ENCODE data around the gene NIN.

The NIN gene

DNA sequence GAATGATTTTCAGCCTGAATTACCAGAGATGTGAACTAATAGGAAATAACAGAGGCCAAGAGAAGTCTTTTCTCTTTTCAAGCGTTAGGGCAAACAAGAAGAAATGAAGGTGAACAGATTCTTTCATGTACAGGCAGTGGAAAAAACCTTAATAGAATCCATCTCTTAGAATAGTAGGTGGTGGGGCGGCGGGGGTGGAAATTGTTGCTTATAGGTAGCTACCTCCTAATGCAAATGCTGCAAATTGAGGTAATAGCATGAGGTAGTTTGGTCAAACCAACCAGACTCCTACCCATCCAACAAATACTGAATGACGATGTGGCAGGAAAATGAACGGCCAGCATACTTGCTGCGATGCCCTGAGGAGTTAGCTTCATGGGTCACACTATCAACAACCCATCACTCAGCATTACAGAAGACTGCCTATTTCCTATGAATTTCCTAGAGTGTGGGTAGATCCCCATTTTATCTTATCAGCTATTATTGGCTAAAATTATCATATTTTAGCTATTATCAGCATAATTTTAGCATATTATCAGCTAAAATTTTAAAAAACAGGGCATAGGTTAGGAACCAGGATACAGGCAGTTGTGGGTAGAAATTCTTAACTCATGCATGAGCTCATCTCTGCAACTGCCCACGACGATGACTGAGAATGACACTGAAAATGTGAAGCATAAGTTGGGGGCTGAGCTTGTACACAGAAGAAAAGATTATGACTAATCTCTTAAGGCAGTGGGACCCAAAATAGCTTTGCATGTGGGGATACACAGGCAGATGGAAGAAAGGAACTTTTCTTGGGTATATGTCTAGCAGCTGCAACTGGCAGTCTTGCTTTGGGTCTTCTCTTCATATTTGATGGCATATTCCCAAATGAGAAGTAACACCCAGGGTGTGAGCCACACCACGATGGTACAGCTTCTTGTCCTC is 68.7 kb downstream of the NIN start:
- DNase-seq (ENCODE audit: low read depth in 2 of 2), result no peak

DNA sequence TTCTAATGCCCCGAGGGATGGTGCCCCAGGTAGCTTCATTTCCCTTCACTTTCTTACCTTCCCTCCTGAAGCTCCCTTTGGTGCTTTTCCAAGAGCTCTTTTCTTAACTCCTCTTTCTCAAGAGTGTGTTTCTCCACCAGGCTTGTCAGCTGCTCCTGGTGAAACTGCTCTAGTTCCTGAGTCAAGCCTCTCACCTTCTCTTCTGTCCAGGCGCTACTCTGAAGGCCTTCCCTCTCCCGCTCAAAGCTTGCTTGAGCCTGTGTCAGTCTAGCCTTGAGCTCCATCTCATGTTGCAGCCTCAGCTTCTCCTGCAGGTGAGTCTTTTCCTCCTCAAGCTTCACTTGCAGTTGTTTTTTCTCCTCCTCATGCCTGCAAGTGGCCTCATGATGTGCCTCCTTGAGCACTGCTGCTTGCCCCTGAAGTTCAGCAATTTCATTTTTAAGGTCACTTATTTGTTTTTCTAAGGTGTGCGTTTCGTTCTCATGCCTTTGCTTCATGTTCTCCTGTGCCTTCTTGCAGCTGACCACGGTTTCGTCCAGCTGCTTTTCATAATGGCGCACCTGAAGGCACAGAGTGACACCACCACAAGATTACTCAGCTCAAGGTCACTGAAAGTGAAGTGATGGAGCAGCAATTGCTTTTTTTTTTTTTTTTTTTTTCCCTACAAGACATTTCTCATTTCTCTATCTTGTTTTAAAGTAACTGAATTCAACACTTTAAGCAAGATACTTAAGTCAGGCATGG is 71.0 kb downstream of the NIN start:
- no peak for DNase-seq (ENCODE audit: low read depth in 2 of 2)

DNA sequence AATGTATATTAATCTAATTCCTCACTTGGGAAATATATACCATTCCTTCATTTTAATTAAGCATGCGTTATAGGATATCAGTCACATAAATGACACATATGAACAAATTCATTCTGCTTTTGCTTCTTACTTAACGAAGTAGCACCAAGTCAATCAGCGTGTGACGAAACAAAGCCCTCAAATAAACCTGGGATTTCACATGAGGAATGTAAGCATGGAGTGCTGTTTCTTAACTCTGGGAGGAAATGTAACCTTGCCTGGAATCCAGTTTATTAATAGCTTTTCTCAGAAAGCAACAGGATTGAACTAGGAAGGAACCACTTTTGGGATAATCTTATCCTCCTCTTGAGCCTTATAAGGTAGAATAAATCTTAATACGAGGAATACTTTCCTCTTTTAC is 72.0 kb downstream of the NIN start:
- DNase-seq (ENCODE audit: low read depth in 2 of 2), result no peak

DNA sequence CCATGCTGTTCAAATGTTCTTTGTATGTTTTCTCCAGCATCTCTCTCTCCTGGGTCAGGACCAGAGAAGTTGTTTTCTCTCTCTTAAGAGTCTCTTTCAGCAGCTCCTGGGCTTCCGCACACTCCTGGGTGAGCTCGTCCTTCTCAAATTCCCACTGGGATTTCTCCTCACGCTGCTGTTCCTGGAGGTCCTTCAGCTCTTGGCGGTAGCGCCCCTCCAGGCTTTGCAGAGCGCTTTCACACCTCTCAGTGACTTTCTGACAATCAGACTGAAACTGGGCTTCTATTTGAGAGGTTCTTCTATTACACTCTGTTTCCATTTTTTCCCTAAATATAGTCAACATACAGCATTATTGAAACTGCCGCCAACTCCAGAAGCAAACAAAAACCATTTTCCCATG is 72.7 kb downstream of the NIN start:
- no peak for DNase-seq (ENCODE audit: low read depth in 2 of 2)

- no peak for DNase-seq (ENCODE audit: low read depth in 2 of 2)
These were observed 73.3 kb downstream of the NIN start for GRCh38 chr14:50757702-50758101.

DNA sequence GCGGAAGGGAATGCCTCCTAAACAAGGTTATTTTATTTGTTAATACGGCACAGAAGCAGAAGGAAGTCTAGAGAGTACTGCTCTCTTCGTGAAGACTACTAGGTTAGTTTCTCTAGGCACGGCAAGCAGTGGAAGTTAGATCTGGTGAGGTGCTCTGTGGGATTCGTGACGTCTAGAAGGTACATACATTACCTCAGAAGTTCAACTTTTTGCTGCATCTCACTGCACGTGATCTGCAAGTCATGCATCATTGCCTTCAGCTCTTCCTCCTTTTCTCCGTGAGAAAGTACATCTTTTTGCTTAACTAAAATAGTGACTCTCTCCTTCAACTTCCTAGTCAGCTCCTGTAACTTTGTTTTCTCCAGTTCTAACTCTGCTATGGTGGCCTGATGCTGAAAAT is 74.7 kb downstream of the NIN start:
- no peak for DNase-seq (ENCODE audit: low read depth in 2 of 2)

DNA sequence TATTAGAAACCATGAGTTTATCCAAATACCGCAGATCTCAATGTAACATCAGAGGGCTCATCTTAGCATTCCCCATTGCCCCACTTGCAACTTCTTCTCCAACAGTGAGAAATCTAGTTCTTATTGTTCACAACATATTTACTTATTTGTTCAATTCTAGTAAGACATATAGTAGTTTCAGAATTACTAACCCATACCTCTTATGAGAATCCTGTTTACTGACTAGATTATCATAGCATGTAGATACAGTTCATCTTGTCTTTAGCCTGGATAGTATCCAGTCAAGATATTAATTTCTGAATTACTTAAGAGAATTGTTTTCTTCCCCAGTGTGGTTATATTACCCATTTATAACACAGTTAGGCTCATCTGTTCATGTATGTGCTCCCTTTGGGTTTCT is 80.6 kb downstream of the NIN start:
- no peak for DNase-seq (ENCODE audit: low read depth in 2 of 2)

- no peak for DNase-seq (ENCODE audit: low read depth in 2 of 2)
These were observed 85.4 kb downstream of the NIN start for GRCh38 chr14:50745401-50746058.

GRCh38 chr14:50744231-50744630 is 86.7 kb downstream of the NIN start:
- no peak for DNase-seq (ENCODE audit: low read depth in 2 of 2)

DNA sequence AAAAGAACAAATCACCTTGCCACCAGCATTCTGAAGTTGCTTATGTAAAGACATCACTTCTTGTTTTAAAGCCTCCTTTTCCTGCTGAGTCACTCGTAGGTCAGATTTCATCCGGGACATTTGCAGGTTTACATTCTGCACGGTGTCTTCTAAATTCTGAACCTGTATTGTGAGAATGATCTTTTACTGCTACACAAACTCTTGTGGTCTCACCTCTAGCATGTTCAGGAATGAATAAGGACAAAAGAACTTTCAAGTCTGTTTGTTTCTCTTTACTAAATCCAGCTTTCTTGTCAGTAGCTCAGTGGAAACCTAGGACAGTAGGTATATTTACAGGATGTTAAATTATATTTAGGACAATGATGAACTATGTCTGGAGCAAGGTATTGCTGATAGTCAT is 89.4 kb downstream of the NIN start:
- DNase-seq (ENCODE audit: low read depth in 2 of 2), result no peak

- no peak for DNase-seq (ENCODE audit: low read depth in 2 of 2)
These were observed 90.1 kb downstream of the NIN start for GRCh38 chr14:50740856-50741255.

GRCh38 chr14:50739186-50739585 is 91.8 kb downstream of the NIN start:
- no peak for DNase-seq (ENCODE audit: low read depth in 2 of 2)

DNA sequence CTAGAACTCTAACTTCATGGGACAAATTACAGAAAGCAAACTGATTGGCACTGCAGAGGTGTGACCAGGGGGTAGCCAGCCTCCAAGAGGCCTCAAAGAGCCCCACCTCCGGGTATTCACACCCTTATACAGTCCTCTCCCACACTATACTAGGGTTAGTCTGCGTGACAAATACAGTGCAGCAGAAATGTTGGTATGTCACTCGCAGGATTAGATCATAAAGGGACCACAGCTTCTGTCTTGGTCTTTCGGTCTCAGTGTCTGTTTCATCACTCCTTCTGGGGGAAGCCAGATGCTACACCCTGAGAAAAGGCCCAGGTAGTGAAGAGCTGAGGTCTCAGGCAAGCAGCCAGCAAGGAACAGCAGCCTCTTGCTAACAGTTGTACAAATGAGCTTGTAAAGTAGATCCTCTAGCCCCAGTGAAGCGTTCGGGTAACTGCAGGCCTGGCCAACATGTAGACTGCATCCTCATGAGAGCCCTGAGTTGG is 94.0 kb downstream of the NIN start:
- no peak for DNase-seq (ENCODE audit: low read depth in 2 of 2)

DNA sequence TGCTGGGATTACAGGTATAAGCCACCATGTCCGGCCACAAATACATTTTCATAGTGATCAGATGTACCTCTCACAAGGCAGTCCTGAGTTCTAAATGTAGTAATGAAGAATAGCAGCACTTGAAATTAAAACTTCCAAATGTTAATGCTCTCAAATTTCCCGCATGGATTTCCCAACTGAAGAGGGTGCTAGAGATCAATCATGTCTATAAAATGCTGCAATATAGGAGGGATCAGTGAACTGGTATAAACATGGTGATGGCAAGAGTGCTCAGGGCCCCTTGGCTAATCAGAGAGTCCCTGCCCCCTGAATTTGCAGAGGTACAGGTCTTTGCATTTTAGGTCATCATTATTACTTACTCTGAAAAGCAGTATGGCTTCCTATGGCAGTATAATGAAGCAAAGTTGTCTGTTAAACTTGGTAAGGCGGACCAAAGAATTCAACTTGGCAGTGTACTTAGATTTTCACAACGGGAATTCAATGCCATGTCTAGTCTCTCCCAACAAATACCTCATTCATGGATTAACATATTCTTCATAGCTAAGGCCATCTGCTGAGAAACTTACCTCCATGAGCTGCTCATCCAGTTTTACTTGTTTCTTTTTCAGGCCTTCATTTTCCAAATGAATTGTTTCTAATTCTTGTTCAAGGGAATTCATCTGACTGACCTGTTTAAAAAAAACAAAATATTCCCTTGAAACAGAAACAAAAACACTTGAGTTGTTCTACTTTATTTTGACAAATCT is 95.8 kb downstream of the NIN start:
- no peak for DNase-seq (ENCODE audit: low read depth in 2 of 2)

- DNase-seq (ENCODE audit: low read depth in 2 of 2), result no peak
These were observed 97.5 kb downstream of the NIN start for GRCh38 chr14:50733494-50733893.

- DNase-seq (ENCODE audit: low read depth in 2 of 2), result no peak
These were observed 102.1 kb downstream of the NIN start for GRCh38 chr14:50728836-50729235.

DNA sequence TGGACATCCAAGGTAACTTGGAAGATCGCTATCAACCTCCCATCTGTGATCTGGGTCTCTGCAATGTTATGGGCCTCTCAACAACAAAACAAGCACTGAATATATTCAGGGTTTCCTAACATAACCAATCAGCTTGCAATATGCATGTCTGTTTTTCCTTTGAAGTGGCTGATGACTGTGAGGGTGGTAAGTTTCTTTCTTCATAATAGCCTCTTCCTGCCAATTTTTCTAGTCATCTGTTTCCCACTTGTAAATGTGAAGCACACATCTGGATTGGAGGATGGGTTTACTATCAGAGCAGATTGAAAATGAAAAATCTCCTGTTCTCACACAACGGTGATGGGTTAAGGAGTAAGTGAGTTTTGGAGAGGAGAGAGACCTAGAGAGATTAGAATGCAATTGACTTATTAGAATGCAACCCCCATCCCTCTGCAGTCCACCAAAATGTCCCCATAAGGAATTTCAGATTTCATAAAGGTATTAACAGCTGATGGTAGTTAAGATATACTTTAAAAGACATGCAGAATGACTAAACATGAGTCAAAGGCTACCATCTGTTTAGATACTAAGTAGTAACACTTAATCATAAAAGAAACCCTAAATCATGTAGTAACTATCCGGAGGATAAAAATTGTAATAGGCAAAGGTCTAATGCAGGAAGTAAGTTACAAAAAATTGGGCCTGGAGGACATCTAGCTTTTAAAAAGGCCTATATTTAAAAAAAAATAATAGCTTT is 104.4 kb downstream of the NIN start:
- no peak for DNase-seq (ENCODE audit: low read depth in 2 of 2)

GRCh38 chr14:50725761-50726160 is 105.2 kb downstream of the NIN start:
- DNase-seq (ENCODE audit: low read depth in 2 of 2), result no peak

- no peak for DNase-seq (ENCODE audit: low read depth in 2 of 2)
These were observed 110.8 kb downstream of the NIN start for GRCh38 chr14:50719911-50720759.

DNA sequence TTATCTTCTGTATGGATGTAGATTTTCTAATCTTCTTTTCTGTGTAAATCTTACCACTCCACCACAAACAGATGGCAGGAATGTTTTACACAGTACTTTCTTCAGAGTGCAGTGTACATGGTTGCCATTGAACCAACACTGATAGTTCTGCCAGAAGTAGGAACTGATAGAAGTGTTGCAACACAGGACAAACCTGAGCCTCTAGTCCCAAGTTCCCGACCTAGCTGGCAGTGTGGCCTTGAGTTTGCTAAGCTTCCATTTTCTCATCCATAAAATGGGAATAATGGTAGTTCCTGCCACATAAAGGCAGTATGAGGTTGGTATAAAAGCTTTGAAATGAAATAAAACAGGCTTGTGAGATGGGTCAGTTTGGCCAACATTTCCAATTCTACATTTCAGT is 112.0 kb downstream of the NIN start:
- no peak for DNase-seq (ENCODE audit: low read depth in 2 of 2)
